ENCODE measurements around the gene SIGLEC12.

DNA sequence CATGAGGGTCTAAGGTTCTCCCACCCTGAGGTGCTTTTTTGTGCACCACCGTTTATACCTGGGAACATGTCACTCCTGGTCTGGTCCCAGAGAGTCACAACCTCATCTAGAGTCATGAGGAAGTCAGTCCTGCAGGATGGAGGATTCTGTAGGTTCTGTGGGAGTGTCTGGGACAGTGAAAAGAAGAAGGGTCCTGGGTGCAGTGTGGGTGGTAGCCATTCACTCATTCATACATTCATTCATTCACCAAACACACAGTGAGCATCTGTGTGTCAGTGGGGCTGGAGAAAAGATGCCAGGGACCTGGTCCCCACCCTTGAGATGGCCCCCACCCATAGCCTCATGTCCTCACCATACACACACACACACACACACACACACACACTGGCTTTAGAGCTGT is 32.0 kb downstream of the SIGLEC12 start:
- TF ChIP-seq, protein P1, sequence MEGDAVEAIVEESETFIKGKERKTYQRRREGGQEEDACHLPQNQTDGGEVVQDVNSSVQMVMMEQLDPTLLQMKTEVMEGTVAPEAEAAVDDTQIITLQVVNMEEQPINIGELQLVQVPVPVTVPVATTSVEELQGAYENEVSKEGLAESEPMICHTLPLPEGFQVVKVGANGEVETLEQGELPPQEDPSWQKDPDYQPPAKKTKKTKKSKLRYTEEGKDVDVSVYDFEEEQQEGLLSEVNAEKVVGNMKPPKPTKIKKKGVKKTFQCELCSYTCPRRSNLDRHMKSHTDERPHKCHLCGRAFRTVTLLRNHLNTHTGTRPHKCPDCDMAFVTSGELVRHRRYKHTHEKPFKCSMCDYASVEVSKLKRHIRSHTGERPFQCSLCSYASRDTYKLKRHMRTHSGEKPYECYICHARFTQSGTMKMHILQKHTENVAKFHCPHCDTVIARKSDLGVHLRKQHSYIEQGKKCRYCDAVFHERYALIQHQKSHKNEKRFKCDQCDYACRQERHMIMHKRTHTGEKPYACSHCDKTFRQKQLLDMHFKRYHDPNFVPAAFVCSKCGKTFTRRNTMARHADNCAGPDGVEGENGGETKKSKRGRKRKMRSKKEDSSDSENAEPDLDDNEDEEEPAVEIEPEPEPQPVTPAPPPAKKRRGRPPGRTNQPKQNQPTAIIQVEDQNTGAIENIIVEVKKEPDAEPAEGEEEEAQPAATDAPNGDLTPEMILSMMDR (IDR thresholded peaks at IDR 0.05 in 4 of 5, conservative IDR thresholded peaks at IDR 0.05 in 1 of 5): no peak
- TF ChIP-seq POLR2A (IDR thresholded peaks at IDR 0.05): no peak

Measured in gastrocnemius medialis (tissue), 4 donors.